Adrenal gland (tissue), 5 donors: Measurements from ENCODE around the gene RNF123.

Experiments used
- CTCF ChIP-seq, 6 experiments: fragments of 450-650 bp in 4 of 6; fragments of 200-600 bp in 2 of 6; sonication (generic) in 1 of 6; IDR thresholded peaks; 1 replicate in 5 of 6; 2 replicates in 1 of 6; pipeline versions ENCODE4 v1.5.1 to v1.8.0; 2016 to 2021; ENCODE audit warnings: antibody characterized with exemption in 6 of 6, mild to moderate bottlenecking in 2 of 6, moderate library complexity in 1 of 6
- POLR2A ChIP-seq, 2 donors: fragments of 450-650 bp; IDR thresholded peaks; one replicate each; pipeline ENCODE4 v1.6.1; 2017; ENCODE audit warnings: antibody characterized with exemption in 2 of 2, mild to moderate bottlenecking in 2 of 2, moderate library complexity in 1 of 2
- donor health status: DM: no; HTN: no; CAD: no.

GRCh38 chr3:49663831-49664230 lies 25.5 kb upstream of the RNF123 start:
- TF ChIP-seq CTCF (IDR thresholded peaks at IDR 0.05) (no peak), POLR2A (IDR thresholded peaks at IDR 0.05) (no peak)
